22Rv1 (cell line): ENCODE data around the gene RTN4.

Source experiments
- CTCF ChIP-seq: fragments of 450-650 bp; IDR thresholded peaks from 2 replicates; pipeline ENCODE4 v1.5.1; 2017; ENCODE audit warnings: mild to moderate bottlenecking
- ZFX ChIP-seq: fragments of 450-650 bp; IDR thresholded peaks from 2 replicates; pipeline ENCODE4 v1.6.1; 2017; ENCODE audit warnings: antibody characterized with exemption, borderline replicate concordance

- TF ChIP-seq CTCF: no peak
- no peak for TF ChIP-seq ZFX
Measured at GRCh38 chr2:54947136-54947535, 103.1 kb downstream of the RTN4 start.
